ENCODE data around the gene CTSF. TPM values are rescaled to one million over a fixed set of nuclear protein-coding genes. Genes with fewer than 3 reads are reported as not detected.

The CTSF gene
- total and polyA plus RNA-seq, 2 experiments from 2014 or later, result 0.60 to 1.1 TPM

- Histone ChIP-seq H3K27me3 (no peaks in the 10 kb centered on the region), H3K4me3 (no peak overlapping the region), H3K79me2 (no peaks in the 10 kb centered on the region), H4K20me1 (ENCODE audit: insufficient read depth, poor library complexity, severe bottlenecking) (no peaks in the 10 kb centered on the region), H3K9me3 (ENCODE audit: low read depth) (no peaks in the 10 kb centered on the region), H2AFZ (no peak overlapping the region), H3K4me1 (ENCODE audit: insufficient read depth) (no peaks in the 10 kb centered on the region), H3K27ac (no peak overlapping the region), H3K4me2 (no peak overlapping the region), H3K36me3 (replicated peaks; ENCODE audit: insufficient read depth, low read depth) (no peaks in the 10 kb centered on the region), H3K9me2 (replicated peaks; ENCODE audit: insufficient read depth) (no peaks in the 10 kb centered on the region)
- TF ChIP-seq EZH2phosphoT487 (IDR thresholded peaks at IDR 0.05; ENCODE audit: low read depth, severe bottlenecking, unreplicated experiment), result no peak
- TF ChIP-seq EZH2 (IDR thresholded peaks at IDR 0.05; ENCODE audit: borderline replicate concordance), result no peak
- TF ChIP-seq CTCF (IDR thresholded peaks at IDR 0.05; ENCODE audit: poor library complexity), result no peak
- 95% methylated on average over 24 of the region's 24 CpGs for WGBS (ENCODE audit: low lambda C conversion rate, missing lambda C conversion rate)
- no peak for DNase-seq (ENCODE audit: low spot score)
Measured at GRCh38 chr11:66557733-66558326, 10.6 kb downstream of the CTSF start.

- Histone ChIP-seq H3K27ac (no peak overlapping the region), H3K4me2 (no peak overlapping the region), H3K36me3 (replicated peaks; ENCODE audit: insufficient read depth, low read depth) (no peaks in the 10 kb centered on the region), H3K9me2 (replicated peaks; ENCODE audit: insufficient read depth) (no peaks in the 10 kb centered on the region), H3K9me3 (ENCODE audit: low read depth) (no peaks in the 10 kb centered on the region), H3K27me3 (no peaks in the 10 kb centered on the region), H3K79me2 (no peaks in the 10 kb centered on the region), H4K20me1 (ENCODE audit: insufficient read depth, poor library complexity, severe bottlenecking) (no peaks in the 10 kb centered on the region), H3K4me3 (no peak overlapping the region), H3K4me1 (ENCODE audit: insufficient read depth) (no peaks in the 10 kb centered on the region), H2AFZ (no peak overlapping the region)
- DNase-seq (ENCODE audit: low spot score), result no peak
- 91% methylated on average over 7 of the region's 7 CpGs for WGBS (ENCODE audit: low lambda C conversion rate, missing lambda C conversion rate)
- TF ChIP-seq EZH2 (IDR thresholded peaks at IDR 0.05; ENCODE audit: borderline replicate concordance) (no peak), CTCF (IDR thresholded peaks at IDR 0.05; ENCODE audit: poor library complexity) (no peak), EZH2phosphoT487 (IDR thresholded peaks at IDR 0.05; ENCODE audit: low read depth, severe bottlenecking, unreplicated experiment) (no peak)
Measured at GRCh38 chr11:66556086-66556485, 12.3 kb downstream of the CTSF start.

- Histone ChIP-seq H3K36me3 (replicated peaks; ENCODE audit: insufficient read depth, low read depth) (no peaks in the 10 kb centered on the region), H3K4me3 (no peak overlapping the region), H3K27ac (no peak overlapping the region), H4K20me1 (ENCODE audit: insufficient read depth, poor library complexity, severe bottlenecking) (no peaks in the 10 kb centered on the region), H3K4me2 (no peak overlapping the region), H3K79me2 (no peaks in the 10 kb centered on the region), H3K9me2 (replicated peaks; ENCODE audit: insufficient read depth) (no peaks in the 10 kb centered on the region), H3K27me3 (no peaks in the 10 kb centered on the region), H3K9me3 (ENCODE audit: low read depth) (no peaks in the 10 kb centered on the region), H2AFZ (no peak overlapping the region), H3K4me1 (ENCODE audit: insufficient read depth) (no peaks in the 10 kb centered on the region)
- WGBS (ENCODE audit: low lambda C conversion rate, missing lambda C conversion rate), result 67% methylated on average over 1 of the region's 3 CpGs
- no peak for TF ChIP-seq CTCF (IDR thresholded peaks at IDR 0.05; ENCODE audit: poor library complexity)
- no peak for TF ChIP-seq EZH2phosphoT487 (IDR thresholded peaks at IDR 0.05; ENCODE audit: low read depth, severe bottlenecking, unreplicated experiment)
- no peak for TF ChIP-seq EZH2 (IDR thresholded peaks at IDR 0.05; ENCODE audit: borderline replicate concordance)
- DNase-seq (ENCODE audit: low spot score), result no peak
Measured at GRCh38 chr11:66555416-66555815, 13.0 kb downstream of the CTSF start.
